HG02623 (cell line): ENCODE measurements around the gene CATSPERE.
"Not testable (repeated sequence)": the region's sequence is repeated elsewhere in the genome, so short reads cannot be mapped to it uniquely, and the experiment has no call there.

Experiments used
- ATAC-seq: cut with Tn5 transposase; IDR thresholded peaks from one replicate; pipeline ENCODE4 v1.9.1; 2021; ENCODE audit warnings: moderate library complexity; ENCODE audit not compliant: unreplicated experiment

Gene CATSPERE

GRCh38 chr1:244661569-244662312, 200.7 kb downstream of the CATSPERE start:
- ATAC-seq: not testable (repeated sequence)

- ATAC-seq: no peak
Measured at GRCh38 chr1:244662599-244662998, 201.5 kb downstream of the CATSPERE start.

DNA sequence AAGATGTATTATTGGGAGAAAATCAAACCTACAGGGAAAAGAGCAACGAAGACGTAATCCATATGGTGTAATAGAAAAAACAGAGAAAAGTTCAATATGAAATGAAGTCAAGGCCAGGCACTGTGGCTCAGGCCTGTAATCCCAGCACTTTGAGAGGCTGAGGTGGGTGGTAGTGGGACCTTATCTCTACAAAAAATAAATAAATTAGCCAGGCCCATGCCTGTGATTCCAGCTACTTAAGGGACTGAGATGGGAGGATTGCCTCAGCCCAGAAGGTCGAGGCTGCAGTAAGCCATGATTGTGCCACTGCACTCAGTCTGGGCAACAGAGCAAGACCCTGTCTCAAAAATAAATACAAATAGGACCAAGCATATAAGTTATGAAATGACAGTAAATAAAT, 203.3 kb downstream of the CATSPERE start:
- ATAC-seq: no peak

DNA sequence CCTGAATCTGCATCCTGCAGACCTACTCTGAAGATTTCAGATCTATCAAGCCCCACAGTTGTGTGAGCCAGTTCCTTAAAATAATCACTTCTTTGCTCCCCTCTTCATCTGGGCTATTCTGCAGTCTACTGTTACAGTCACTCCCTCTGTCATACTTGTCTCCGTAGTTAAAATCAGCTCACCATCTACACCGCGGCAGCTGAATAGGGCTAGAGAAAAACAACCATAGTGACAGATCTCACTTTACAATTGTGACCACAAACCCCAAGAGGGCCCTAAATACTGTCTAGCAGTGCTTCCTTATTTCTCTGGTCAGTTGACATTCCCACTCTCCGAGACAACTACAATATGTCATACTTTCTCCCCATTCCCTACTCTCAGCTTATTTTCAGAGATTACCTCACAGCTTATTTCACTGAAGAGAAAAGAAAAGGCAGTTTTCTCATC, 204.7 kb downstream of the CATSPERE start:
- peak; percentile 69 for ATAC-seq

- not testable (repeated sequence) for ATAC-seq
Measured at GRCh38 chr1:244666672-244667418, 205.8 kb downstream of the CATSPERE start.

DNA sequence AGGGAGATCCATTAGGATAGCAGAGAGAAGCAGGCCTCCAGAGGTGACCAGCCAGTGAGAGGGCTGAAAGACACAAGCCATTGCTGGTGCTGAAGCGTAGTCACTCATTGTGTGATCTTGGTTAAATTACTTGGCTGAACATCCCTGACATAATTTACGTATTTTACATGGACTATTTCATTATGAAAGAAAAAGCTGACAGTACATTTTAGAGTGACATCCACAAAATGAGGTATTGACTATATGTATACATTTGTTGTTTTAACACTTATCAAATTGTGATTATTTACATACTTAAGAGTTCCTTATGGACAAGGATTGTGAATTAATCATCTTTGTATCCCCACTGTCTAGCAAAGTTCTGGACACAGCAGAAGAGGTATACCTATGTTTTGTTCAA, 206.7 kb downstream of the CATSPERE start:
- no peak for ATAC-seq

GRCh38 chr1:244672946-244673682, 212.0 kb downstream of the CATSPERE start:
- no peak for ATAC-seq

GRCh38 chr1:244674446-244674845, 213.4 kb downstream of the CATSPERE start:
- ATAC-seq: no peak

DNA sequence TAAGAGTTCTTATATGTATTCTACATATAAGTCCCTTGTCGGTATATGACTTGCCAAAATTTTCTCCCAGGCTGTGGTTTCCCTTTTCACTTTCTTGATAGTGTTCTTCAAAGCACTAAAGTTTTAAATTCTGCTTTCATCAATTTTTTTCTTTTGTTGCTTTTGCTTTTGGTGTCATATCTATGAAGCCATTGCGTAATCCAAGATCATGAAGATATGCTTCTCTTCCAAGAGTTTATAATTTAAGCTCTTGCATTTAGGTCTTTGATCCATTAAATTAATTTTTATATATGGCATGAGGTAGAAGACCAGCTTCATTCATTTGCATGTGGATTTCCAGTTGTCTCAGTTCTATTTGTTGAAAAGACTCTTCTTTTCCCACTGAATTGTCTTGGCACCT, 214.1 kb downstream of the CATSPERE start:
- no peak for ATAC-seq

DNA sequence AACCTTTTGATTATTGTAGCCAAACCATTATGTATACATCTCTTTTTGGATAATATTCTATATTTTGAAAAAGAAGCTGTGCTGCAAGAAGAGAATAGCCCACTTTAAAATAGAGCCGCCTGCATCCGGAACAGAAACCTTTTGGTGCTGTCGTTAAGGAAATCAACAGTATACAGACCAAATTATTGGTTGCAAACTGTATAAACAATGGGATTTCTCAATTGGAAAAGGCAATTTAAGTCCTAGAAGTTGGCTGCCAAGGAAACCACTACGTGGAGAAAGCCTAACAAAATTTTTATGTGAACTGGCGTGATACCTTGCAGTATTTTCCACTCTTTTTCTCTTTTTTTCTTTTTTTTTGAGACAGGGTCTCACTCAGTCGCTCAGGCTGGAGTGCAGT, 217.6 kb downstream of the CATSPERE start:
- ATAC-seq: no peak

DNA sequence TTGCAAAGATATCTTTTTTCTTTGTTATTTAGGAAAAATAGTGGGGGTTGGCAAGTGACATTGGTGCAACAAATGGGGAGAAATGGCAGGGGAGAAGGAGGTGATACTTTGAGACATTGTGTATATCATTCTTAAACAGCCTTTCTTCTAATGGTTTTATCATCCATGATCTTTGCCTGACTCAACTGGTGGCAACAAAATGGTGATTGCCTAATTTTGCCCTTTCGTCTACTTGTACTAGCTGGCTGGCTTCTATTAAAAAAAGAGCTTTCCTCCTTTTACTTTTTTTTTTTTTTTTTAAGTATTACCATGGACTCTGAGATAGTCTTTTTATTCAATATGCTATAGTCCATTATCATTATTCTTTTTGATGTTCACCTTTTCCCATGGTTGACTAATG, 219.6 kb downstream of the CATSPERE start:
- no peak for ATAC-seq

GRCh38 chr1:244682087-244682486, 221.0 kb downstream of the CATSPERE start:
- ATAC-seq: not testable (repeated sequence)
